ENCODE measurements around the gene PTPRN2.
"Not testable (repeated sequence)": the region's sequence is repeated elsewhere in the genome, so short reads cannot be mapped to it uniquely, and the experiment has no call there.

PTPRN2 gene

GRCh38 chr7:158310924-158311666 lies 276.5 kb downstream of the PTPRN2 start:
- FAIRE-seq (no peak), DNase-seq (ENCODE audit: low spot score) (no peak)

GRCh38 chr7:158309868-158310763 lies 277.5 kb downstream of the PTPRN2 start:
- no peak for FAIRE-seq
- no peak for DNase-seq (ENCODE audit: low spot score)

- FAIRE-seq, result no peak
- no peak for DNase-seq (ENCODE audit: low spot score)
Observed at GRCh38 chr7:158308001-158308400, 279.6 kb downstream of the PTPRN2 start.

- FAIRE-seq; DNase-seq (ENCODE audit: low spot score): not testable (repeated sequence)
Observed at GRCh38 chr7:158304072-158304471, 283.6 kb downstream of the PTPRN2 start.

GRCh38 chr7:158303121-158303520 lies 284.5 kb downstream of the PTPRN2 start:
- no peak for DNase-seq (ENCODE audit: low spot score)
- FAIRE-seq, result no peak

- DNase-seq (ENCODE audit: low spot score), result no peak
Observed at GRCh38 chr7:158302274-158303070, 285.2 kb downstream of the PTPRN2 start.

GRCh38 chr7:158301207-158301606 lies 286.4 kb downstream of the PTPRN2 start:
- no peak for DNase-seq (ENCODE audit: low spot score)
- FAIRE-seq, result no peak

More at GRCh38 chr7:158302274-158303070, 285.2 kb downstream of the PTPRN2 start:
- FAIRE-seq, result no peak

GRCh38 chr7:158300427-158300826 lies 287.2 kb downstream of the PTPRN2 start:
- FAIRE-seq, result no peak
- no peak for DNase-seq (ENCODE audit: low spot score)

- FAIRE-seq, result no peak
- DNase-seq (ENCODE audit: low spot score), result no peak
Observed at GRCh38 chr7:158299607-158300006, 288.0 kb downstream of the PTPRN2 start.

- no peak for FAIRE-seq
- no peak for DNase-seq (ENCODE audit: low spot score)
Observed at GRCh38 chr7:158296798-158297104, 290.9 kb downstream of the PTPRN2 start.

GRCh38 chr7:158295966-158296797 lies 291.4 kb downstream of the PTPRN2 start:
- FAIRE-seq (no peak), DNase-seq (ENCODE audit: low spot score) (no peak)

- not testable (repeated sequence) for FAIRE-seq; DNase-seq (ENCODE audit: low spot score)
Observed at GRCh38 chr7:158294468-158295215, 293.0 kb downstream of the PTPRN2 start.

GRCh38 chr7:158292948-158293347 lies 294.7 kb downstream of the PTPRN2 start:
- no peak for DNase-seq (ENCODE audit: low spot score)
- FAIRE-seq, result no peak

- FAIRE-seq (no peak), DNase-seq (ENCODE audit: low spot score) (no peak)
Observed at GRCh38 chr7:158291998-158292397, 295.6 kb downstream of the PTPRN2 start.

- DNase-seq (ENCODE audit: low spot score), result no peak
- no peak for FAIRE-seq
Observed at GRCh38 chr7:158289761-158290523, 297.7 kb downstream of the PTPRN2 start.

- no peak for FAIRE-seq
- no peak for DNase-seq (ENCODE audit: low spot score)
Observed at GRCh38 chr7:158289231-158289630, 298.4 kb downstream of the PTPRN2 start.

GRCh38 chr7:158286210-158286609 lies 301.4 kb downstream of the PTPRN2 start:
- no peak for DNase-seq (ENCODE audit: low spot score)
- no peak for FAIRE-seq

GRCh38 chr7:158285383-158285770 lies 302.2 kb downstream of the PTPRN2 start:
- no peak for FAIRE-seq

GRCh38 chr7:158284617-158285382 lies 302.8 kb downstream of the PTPRN2 start:
- no peak for FAIRE-seq

More at GRCh38 chr7:158285383-158285770, 302.2 kb downstream of the PTPRN2 start:
- no peak for DNase-seq (ENCODE audit: low spot score)

More at GRCh38 chr7:158284617-158285382, 302.8 kb downstream of the PTPRN2 start:
- DNase-seq (ENCODE audit: low spot score), result no peak
